ENCODE measurements around the gene APOL1.

DNA sequence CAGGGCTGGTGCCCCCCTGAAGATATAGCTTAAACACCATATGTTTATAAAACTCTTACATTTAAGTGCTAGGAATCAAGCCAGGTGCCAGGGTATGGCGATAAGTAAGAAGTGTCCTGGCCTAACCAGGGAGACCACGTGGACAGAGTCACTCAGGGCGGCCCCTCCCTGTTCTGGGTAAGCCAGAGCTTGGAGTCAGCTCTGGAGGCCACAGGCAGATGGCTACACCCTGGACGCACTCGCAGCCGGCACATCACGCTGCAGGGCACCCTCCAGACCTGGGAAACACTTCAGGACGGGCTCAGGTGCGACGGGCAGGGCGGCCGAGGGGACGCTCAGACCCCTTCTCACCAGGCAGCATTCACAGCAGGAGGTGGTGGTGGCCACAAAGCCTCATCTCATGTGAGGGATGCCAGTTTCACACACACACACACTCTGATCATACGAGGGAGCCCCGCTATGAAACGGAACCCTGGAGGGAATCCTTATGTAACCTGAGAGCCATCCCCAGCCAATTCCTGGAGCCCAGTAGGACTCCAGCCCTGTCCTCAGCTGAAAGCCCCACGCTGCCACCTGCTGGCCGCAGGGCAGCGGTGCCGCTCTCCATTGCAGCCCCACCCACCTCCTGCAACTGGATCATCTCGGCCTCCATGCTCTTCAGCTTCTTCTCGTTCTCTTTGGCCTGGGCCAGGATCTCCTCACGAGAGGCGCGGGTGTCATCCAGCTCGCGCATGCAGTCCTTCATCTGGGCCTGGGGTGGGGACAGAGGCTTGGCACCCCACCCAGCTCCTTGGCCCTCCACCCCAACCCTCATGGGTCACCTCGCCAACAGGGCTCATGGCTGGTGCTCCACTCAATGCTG, 33.4 kb downstream of the APOL1 start:
- TF ChIP-seq, protein P1, sequence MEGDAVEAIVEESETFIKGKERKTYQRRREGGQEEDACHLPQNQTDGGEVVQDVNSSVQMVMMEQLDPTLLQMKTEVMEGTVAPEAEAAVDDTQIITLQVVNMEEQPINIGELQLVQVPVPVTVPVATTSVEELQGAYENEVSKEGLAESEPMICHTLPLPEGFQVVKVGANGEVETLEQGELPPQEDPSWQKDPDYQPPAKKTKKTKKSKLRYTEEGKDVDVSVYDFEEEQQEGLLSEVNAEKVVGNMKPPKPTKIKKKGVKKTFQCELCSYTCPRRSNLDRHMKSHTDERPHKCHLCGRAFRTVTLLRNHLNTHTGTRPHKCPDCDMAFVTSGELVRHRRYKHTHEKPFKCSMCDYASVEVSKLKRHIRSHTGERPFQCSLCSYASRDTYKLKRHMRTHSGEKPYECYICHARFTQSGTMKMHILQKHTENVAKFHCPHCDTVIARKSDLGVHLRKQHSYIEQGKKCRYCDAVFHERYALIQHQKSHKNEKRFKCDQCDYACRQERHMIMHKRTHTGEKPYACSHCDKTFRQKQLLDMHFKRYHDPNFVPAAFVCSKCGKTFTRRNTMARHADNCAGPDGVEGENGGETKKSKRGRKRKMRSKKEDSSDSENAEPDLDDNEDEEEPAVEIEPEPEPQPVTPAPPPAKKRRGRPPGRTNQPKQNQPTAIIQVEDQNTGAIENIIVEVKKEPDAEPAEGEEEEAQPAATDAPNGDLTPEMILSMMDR (conservative IDR thresholded peaks at IDR 0.05), result peak; percentile 98
- TF ChIP-seq ZFX (IDR thresholded peaks at IDR 0.05), result no peak
